GM19351 (cell line): ENCODE results near the gene MINK1.
"Not testable (repeated sequence)": the region's sequence is repeated elsewhere in the genome, so short reads cannot be mapped to it uniquely, and the experiment has no call there.

Experiments used
- ATAC-seq: cut with Tn5 transposase; IDR thresholded peaks from one replicate; pipeline ENCODE4 v1.9.1; 2021; ENCODE audit warnings: mild to moderate bottlenecking, moderate library complexity; ENCODE audit not compliant: unreplicated experiment

The MINK1 gene

DNA sequence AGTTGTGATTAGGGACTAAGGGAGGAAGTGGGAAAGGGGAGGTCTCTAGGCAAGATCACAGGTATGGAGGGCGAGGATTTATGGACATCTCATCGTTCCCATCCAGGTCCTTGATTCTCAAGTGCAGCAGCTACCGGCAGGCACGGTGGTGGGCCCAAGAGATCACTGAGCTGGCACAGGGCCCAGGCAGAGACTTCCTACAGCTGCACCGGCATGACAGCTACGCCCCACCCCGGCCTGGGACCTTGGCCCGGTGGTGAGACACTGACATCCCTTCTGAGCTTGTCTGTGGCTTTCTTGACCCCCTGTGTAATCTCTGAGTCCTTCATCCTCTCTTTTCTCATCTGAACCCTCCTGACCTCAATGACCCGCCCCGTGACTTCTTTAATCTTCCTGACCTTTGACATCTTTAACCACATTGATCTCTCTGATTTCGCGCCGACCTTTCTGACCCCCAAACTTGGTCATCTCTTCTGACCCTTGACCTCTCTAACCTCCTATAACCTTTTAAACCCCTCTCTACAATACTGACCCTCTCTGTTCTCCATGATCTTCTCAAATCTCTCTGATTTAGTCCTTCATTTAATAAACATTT lies 22.3 kb upstream of the MINK1 start:
- ATAC-seq: no peak

DNA sequence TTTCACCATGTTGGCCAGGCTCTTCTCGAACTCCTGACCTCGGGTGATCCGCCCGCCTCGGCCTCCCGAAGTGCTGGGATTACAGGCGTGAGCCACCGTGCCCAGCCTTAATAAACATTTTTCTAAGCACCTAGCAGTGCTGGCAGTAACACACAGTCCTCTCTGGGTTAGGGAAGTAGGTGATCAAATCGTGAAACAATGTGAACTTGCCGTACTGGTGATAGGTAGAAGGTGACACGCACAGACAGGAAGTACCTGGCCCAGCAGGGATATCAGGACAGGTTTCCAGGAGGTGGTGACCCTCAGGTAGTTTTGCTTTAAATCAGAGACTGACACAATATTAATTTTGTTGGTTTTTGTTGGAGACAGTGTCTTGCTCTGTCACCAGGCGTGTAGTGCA lies 21.7 kb upstream of the MINK1 start:
- ATAC-seq: no peak

DNA sequence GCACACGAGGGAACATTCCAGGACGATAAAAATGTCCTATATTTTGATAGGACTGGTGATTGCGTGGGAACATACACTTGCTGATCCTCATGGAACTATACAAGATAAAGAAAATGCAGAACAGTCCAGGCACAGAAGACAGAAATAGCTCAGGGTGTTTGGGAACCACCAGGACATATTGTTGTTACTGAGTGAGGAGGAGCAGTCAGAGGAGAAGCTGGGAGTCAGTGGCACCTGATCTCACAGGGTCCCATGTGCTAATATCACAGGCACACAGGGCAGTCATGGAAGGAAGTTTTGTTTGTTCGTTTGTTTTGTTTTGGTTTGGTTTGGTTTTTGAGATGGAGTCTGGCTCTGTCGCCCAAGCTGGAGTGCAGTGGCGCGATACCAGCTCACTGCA lies 20.4 kb upstream of the MINK1 start:
- no peak for ATAC-seq

DNA sequence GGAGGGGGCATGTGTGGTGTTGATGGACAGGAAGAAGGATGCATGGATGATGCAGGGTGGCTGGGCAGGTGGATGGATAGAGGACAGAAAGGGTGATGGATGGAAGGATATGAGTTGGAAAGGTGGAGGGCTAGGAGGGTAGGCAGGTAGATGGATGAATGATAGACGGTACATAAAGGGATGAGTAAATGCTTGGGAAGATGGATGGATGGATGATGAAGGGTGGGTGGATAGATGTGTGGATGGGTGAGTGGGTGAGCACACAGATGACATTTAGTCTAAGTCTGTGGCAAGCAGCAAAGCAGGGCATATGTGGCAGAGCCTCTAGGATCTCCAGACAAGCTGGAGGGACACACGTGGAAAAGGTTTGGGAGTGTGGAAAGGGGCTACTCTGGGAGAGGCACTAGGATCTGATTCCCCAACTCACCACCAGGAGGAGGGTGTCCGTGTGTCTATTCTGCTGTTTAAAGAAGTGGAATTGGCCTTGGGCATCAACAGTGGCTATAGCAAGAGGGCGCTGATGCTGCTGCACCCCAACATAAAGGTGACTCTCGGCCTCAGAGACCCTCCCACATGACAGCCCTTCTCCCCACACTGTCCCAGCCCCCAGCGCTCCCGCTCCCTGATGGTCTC lies 18.0 kb upstream of the MINK1 start:
- ATAC-seq: no peak

DNA sequence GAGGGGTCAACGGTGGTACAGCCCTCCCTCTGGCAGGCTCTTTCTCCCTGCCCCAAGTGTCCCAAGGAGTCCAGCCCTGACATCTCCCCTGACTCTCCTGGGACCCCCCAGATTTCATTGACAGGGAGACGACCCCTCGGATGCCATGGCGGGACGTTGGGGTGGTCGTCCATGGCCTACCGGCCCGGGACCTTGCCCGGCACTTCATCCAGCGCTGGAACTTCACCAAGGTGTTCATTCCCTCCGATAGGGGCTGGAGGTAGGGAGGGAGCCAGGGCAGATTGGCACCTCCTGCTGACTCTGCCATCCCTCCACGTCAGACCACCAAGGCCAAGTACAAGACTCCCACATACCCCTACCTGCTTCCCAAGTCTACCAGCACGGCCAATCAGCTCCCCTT lies 16.3 kb upstream of the MINK1 start:
- ATAC-seq: no peak

DNA sequence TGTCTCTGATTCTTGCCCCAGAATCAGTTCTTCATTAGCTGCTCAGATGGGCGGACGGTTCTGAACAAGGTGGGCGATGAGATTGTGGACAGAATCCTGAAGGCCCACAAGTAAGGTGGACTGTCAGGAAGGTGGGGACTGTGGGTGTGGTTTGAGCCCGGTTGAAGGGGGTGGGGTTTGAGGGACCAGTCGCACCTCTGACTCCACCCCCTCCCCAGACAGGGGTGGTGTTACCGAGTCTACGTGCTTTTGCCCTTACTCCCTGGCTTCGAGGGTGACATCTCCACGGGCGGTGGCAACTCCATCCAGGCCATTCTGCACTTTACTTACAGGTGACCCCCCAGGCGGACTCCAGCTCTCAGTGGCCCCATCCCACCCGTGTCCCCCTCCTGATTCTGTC lies 14.9 kb upstream of the MINK1 start:
- no peak for ATAC-seq

DNA sequence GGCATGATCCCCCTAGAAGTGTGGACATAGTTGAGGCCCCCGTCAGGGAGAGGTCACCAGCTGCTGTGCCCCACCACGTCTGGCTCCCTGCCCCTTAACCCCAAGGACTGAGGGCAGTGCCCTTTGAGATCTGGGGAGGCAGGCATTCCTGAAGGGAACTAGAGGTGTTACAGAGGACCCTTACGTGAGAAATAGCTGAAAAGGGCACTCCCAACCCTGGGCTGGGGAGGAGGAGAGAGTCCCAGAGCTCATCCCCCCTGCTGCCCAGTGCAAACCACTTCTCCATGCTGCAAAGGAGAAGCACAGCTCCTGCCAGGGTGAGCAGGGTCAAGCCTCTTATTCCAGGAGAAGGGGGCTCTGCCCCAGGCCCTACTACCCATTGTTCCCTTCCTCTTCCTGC lies 10.3 kb upstream of the MINK1 start:
- no peak for ATAC-seq

DNA sequence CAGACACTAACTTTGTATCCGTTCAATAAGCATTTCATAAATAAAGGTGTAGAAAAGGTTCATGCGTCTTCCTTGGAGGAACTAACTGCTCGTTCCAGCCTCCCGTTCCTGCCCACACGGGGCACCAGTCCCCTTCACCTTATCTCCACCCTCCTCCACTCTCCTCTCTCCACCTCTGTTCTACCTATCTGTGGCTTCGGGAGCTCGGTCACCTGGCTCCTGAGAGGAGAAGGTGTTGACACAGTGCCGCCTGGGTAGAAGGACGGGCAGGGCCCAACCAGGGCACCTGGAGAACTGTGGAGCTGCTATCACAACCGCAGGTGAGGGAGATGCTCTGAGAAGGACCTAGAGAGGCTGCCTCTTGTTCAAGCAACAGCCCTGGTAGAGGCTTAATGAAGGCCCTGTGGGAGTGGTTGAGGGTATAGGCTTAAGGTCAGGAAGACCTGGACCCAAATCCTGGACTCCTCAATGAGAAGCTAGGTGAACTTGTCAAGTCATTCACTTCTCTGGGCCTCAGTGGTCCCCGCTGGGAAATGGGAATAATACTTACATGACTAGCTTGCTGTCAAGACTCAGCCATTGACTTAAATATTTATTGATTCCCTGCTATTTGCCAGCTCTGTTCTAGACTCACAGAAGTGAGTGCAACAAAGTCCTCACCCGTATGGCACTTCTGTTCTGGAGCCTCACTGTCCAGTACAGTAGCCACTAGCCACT lies 9.6 kb upstream of the MINK1 start:
- no peak for ATAC-seq

DNA sequence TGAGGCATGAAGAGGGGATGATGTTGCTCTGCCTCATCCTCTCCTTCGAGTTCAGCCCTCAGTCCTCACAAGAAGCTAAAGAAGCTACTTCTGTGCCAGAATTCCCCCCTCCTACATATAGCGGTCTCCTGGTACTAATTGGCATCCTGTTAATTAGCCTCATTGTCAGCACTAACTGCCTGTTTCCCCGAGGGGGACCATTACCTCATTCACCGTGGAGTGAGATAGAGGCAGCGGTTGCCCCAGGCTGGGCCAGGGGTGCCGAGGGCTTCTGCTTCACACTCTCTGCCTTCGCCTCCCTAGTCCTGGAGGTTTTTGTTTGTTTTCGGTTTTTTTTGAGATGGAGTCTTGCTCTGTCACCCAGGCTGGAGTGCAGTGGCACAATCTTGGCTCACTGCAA lies 5.7 kb upstream of the MINK1 start:
- ATAC-seq: no peak

DNA sequence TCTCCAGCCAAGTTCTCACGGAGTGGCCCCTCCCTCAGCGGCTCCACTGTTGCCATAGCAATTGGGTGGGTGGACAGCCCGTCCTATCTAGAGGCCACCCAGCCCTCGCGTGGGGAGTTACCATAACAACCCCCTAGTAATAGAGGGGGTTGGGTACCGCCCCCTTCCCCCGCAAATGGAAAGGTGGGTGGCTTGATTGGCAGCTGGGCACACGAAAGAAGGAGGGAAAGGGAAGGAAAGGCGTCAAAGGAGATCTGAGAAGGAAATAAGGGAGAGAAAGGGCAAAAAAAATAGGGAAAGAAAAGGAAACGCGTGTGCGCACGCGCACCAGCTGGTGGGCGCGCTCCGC lies 337 bp upstream of the MINK1 start:
- ATAC-seq: not testable (repeated sequence)

DNA sequence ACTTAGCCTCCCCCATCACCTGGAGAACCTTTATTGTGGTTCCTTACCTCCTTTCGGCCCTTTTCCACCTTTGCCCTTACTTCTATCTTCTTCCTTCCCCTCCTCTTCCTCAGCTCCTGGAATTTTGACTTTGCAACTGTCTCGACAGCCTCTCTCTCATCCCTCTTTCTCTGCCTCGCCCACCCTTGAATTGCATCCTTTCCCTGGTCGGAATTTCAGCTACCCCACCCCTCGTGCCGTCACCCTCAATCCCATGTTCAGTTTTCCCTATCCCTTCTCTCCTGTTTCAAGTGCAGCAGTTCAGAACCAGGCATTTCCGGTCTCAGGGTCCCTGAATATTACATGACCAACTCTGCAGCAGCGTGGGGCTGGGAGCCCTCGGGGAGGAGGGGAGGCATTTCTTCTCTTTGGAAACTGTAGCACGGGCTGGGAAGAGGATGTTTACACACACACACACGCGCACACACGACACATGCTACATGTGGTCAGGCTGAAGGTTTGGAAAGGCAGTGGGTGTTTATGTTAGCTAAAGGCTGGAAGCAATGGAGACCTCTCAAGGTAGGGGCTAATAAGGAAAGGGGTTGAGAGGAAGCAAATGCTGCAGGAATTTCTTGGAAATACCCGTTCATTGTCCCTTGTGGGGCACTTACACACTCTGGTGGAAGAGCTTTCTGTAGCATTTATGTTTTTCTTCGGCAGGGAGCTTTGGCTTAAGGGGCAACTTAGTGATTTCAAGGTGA lies 971 bp downstream of the MINK1 start:
- no peak for ATAC-seq

DNA sequence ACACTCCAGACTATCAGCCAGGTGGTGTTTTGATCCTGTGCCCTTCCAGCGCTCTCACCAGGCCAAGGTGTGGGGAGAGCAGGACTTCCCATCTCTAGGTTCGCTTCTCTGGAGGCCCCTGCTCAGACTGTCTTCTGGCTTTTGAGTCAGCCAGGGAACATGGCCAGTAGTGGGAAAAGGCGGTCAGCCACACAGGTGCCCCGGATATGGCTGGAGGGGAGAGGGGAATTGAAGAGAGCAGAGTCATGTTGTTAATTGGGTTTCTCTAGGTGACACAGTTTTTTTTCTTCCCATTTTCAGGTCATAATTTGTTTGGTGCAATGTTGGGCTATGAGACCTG lies 1.5 kb downstream of the MINK1 start:
- no peak for ATAC-seq

DNA sequence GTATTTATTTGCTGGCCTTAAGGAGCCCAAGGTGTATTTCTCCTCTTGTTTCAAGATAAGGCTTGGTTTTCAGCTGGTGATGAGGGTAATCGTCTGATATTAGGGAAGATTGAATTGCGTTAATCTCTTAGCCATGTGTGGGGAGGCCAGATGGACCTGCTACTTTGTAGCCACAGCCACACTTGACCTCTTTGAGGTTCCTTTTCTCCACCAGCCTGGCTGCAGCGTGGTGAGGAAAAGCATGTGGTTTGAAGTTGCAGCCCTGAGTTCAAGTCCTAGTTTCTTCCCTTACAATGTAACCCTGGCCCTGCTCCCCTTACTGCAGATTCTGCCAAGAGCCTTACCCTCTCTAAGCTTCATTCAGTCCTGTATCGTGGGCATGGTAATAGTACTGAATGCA lies 3.1 kb downstream of the MINK1 start:
- ATAC-seq: no peak

DNA sequence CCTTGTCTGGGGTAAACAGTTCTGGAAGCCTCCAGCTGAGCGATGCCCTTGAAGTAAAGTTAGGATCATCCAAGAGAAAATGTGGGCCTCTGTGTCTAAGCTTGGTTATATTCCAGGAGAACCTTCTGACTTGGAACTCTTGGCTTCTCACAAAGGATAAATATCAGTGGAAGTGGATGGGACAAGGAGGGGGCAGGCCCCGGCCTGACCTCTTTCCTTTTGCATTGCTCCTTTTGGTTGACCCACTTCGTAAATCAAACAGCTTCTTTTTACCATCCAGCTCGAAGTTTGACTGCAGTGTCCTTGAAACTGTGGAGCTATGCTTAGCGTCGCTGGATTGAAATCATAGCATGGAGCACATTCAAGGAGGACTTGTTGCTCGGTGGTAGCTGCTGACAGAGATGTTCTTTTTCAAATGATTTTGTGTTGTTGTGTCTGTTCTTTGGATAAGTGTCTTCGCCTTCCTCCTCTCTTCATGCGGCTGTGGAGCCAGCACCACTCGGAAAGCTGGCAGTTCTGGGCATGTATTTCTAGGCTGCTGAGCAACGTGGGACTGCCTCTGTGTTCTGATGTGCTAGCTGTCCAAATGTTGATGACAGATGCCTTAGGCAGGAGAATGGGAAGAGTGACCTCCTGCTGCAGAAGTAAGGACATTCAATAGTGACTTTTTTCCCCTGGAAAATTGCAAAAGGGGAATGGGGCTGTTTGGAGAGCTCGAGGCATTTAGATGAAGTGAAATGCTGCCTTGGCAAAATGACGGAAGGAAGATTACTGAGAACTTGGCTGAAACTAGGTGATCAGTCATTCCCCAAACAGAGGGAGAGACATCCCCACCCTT lies 4.5 kb downstream of the MINK1 start:
- ATAC-seq: no peak

DNA sequence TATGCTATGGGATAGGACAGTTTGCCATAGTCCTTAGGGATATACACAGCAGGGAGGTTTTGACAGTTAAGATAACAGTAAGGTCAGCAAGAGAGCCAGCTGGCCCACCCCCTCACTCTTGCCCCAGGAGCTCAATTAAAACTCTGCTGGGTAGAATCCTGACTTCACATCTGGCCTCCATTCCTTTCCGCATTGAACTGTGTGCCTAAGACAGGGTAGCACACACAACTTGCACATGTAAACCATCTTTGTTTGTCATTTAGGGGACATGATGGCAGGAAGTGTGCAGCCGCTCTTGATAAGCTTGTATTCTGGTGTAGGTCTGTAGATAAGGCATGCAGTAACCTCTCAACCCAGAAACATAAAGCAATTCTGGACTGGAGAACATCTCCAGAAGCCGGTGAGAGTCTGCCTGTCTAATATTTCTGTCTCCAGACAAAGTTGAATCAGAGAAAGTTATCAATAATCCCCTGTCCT lies 5.2 kb downstream of the MINK1 start:
- no peak for ATAC-seq

DNA sequence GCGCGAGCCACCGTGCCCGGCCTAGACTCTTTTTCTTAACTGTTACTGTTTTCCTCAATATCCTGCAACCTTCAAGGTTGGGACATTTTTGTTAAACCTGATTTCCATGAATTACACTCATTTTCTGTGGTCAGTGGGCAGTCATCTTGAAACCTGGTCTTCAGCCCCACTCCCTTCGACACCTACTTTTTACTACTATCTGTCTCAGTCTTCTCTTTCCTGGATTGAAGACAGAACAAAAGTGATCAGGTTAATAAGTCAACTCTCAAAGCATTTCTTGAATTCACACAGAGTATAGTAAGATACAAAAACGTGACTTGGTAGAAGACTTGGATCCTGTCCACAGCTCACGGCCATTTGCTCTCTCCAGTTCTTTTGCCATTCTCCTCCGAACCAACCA lies 6.1 kb downstream of the MINK1 start:
- no peak for ATAC-seq

DNA sequence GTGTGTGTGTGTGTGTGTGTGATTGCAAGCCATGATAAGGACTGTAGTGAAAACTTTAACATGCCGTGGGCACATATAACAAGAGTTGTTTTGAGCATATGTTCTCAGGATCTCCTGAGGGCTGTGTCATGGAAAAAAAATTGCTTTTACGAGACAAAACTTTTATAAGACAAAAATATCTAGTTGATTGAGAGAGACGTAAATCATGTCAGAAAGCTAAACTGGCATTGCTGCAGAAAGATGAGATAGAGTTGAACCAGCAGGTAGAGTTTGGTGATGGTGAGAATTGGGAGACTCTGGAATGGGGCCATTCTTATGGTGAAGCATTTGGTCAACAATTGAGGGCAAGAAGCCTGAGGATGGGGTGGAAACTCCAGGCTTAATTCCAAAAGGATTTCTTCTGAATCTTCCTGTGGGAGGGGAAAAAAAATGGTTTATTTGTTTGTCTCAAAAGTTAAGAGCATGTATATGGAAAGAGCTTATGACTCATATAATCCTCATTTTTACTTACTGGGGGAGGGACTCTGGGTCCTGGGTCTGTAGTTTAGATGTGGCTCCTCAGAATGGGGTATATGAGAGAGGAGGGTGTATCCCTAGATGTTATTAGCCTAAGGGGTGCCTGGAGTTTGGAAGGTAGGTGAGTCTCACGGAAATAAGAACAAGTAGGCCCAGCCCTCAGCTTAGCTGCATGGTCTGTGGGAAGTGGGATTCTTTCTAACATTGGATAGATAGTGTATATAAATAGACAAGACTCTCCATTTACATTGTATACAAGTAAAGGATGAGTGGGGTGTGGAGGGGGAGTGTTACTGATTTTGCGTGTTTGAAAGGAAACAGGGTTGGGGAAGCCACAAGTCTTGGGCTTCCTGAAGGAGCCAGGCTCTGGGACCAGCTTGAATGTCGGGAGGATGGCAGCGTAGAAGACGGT lies 7.1 kb downstream of the MINK1 start:
- ATAC-seq: no peak

DNA sequence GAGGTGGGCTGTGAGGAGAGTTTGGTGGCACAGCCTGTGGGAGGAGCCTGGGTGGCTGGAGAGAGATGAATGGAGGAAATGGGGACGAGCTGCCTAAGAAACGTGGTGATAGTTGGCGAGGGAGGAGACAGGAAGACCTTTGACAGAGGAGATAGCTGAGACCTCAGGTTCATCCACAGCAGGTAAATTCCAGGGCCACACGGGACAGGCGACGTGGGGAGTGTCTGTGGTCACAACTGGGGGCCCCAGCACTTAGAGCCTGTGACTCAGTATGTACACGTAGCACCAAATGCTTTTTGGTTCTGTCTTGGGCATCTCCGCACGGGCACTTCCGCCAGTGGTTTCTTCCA lies 7.7 kb downstream of the MINK1 start:
- ATAC-seq: no peak

DNA sequence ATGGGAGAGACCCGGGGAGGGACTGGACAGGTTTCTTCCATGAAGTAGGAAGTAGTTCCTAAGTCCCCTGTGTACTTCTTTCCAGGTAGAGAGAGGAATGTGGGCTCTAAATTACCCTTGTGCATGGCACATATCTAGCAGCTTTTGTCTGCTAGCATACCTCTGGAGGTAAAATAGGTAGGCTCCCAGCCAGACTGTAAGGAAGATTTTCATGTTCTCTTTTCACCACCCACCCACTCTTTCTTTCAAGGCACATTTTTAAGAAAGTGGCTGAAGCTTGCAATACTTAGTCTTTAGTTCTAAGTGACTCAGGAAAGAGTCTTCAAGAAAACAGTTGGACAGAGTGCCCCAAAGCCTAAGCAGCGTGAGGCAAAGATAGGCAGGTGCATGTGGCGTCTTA lies 9.2 kb downstream of the MINK1 start:
- no peak for ATAC-seq

DNA sequence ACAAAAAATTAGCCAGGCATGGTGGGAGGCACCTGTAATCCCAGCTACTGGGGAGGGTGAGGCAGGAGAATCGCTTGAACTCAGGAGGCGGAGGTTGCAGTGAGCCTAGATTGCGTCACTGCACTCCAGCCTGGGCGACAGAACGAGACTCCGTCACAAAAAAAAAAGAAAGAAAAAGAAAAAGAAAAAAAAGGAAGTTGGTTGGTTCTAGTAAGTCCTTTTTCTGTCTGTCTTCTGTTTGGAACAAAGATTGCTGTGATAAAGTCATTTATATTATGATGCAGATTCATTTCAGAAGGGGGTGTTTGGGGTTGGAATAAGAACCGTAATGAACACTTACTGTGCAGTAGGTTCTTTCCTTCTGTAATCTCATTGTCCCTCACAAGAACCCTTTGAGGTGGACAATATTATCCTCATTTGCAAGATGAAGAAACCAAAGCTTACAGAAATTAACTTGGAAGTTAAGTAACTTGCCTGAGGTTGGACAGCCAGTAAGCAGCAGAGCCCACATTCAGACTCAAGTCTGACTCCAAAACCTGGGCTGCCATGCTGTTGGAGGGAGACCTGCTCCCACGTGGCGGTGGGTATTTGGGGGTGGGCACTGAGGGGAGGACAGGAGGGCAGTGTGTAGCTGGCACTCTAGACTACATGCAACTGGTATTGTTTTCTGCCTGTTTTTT lies 10.3 kb downstream of the MINK1 start:
- no peak for ATAC-seq
